Activated CD8-positive, alpha-beta T cell treated with anti-CD3 and anti-CD28 coated beads for 36 hours (primary cell): ENCODE measurements around the gene ITIH3. TPM values are rescaled to one million over a fixed set of nuclear protein-coding genes. Genes with fewer than 3 reads are reported as not detected.

Experiments
- ATAC-seq: fragments of 200-7000 bp; cut with Tn5 transposase; one replicate; pipeline ENCODE4 v1.10.0; 2021; ENCODE audit warnings: mild to moderate bottlenecking, moderate library complexity
- CTCF ChIA-PET: fragments of 350-600 bp; sonication (Branson Sonifier 250); formaldehyde crosslinking; loops from one replicate; lab custom pipeline; 2021; ENCODE audit warnings: antibody characterized with exemption; lab: Charles Lee
- POLR2A ChIA-PET: fragments of 350-600 bp; sonication (Branson Sonifier 250); formaldehyde crosslinking; loops from one replicate; lab custom pipeline; 2021; ENCODE audit warnings: antibody characterized with exemption; lab: Charles Lee
- DNase-seq: peaks from one replicate; pipeline ENCODE4 v3.0.0-alpha.2; 2020
- H3K27ac Mint-ChIP-seq: one replicate; pipeline ENCODE4 v1.8.0; 2021; ENCODE audit warnings: mild to moderate bottlenecking, mixed read lengths
- H3K27me3 Mint-ChIP-seq: one replicate; pipeline ENCODE4 v1.8.0; 2021; ENCODE audit warnings: mixed read lengths
- H3K36me3 Mint-ChIP-seq: one replicate; pipeline ENCODE4 v1.8.0; 2021; ENCODE audit warnings: low read depth, mixed read lengths
- H3K4me1 Mint-ChIP-seq: one replicate; pipeline ENCODE4 v1.8.0; 2021; ENCODE audit warnings: low read depth, mixed read lengths
- H3K4me3 Mint-ChIP-seq: one replicate; pipeline ENCODE4 v1.8.0; 2021; ENCODE audit warnings: mild to moderate bottlenecking, moderate library complexity, mixed read lengths
- H3K9me3 Mint-ChIP-seq: one replicate; pipeline ENCODE4 v1.8.0; 2021; ENCODE audit warnings: mixed read lengths
- intact Hi-C: fragments of 100-400 bp; cut with micrococcal nuclease; formaldehyde crosslinking; loops from one replicate; pipeline ENCODE4 v1.10.0; 2022
- total RNA-seq, 2 experiments: library from RNA; stranded (reverse); gene quantifications; one replicate each; pipeline ENCODE4 v1.2.3, GENCODE V29; 2021
- TF ChIP-seq, protein P1 (sequence below): fragments of 200-600 bp; IDR thresholded peaks from one replicate; pipeline ENCODE4 v1.8.0; 2022; ENCODE audit warnings: antibody characterized with exemption, mild to moderate bottlenecking

The ITIH3 gene
- total RNA-seq, 2 experiments from 2014 or later: not detected

DNA sequence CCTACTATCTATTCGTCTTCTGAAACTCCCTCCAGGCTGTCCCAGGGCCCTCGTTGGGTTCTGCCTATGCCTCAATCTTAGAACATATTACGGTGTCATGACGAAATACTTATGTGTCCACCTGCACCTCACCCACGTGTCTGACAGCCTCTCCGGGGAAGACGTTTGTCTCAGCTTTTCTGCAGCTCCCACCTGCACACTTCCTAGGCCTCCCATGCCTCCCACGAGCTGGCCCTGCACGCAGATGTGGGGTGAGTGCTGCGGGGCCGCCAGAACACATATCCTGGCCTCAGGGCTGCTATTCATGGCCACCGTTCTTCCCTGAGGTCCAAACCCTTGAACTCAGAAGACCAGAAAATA lies 47.4 kb downstream of the ITIH3 start:
- TF ChIP-seq, protein P1, sequence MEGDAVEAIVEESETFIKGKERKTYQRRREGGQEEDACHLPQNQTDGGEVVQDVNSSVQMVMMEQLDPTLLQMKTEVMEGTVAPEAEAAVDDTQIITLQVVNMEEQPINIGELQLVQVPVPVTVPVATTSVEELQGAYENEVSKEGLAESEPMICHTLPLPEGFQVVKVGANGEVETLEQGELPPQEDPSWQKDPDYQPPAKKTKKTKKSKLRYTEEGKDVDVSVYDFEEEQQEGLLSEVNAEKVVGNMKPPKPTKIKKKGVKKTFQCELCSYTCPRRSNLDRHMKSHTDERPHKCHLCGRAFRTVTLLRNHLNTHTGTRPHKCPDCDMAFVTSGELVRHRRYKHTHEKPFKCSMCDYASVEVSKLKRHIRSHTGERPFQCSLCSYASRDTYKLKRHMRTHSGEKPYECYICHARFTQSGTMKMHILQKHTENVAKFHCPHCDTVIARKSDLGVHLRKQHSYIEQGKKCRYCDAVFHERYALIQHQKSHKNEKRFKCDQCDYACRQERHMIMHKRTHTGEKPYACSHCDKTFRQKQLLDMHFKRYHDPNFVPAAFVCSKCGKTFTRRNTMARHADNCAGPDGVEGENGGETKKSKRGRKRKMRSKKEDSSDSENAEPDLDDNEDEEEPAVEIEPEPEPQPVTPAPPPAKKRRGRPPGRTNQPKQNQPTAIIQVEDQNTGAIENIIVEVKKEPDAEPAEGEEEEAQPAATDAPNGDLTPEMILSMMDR: no peak
- no peak overlapping the region for H3K4me3 Mint-ChIP-seq
- POLR2A ChIA-PET: no interaction called here
- no peaks in the 10 kb centered on the region for H3K9me3 Mint-ChIP-seq
- no peak for DNase-seq
- no peaks in the 10 kb centered on the region for H3K27me3 Mint-ChIP-seq
- CTCF ChIA-PET: interaction anchor here (1.2 to 1.7 kb wide), 2 partner anchors 8 to 21 kb away, joined by 3 to 5 read pairs; no protein-coding TSS in a partner anchor
- intact Hi-C loops: no loop called here
- no peak for ATAC-seq
- peaks cover 4% of the 10 kb centered on the region for H3K36me3 Mint-ChIP-seq
- peaks cover 22% of the 10 kb centered on the region for H3K4me1 Mint-ChIP-seq
- no peak overlapping the region for H3K27ac Mint-ChIP-seq

DNA sequence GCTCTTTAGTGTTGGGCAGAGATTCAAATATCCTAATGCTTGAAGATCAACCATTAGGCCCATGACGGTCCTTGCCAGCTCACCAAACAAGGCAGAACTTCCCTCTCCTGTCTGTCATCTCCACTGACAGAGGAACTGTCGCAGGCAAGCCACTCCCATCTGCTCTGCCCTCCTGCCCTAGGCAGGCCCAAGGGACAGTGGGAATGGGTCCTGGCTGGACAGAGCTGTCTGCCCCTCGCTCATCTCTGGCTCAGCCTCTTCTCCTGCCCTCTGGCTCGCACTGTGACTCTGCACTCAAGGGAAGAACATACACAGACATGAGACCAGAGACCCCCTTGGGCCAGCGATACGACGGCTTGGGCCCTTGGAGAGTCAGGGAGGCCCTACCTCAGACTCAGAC lies 47.8 kb downstream of the ITIH3 start:
- H3K27ac Mint-ChIP-seq: no peak overlapping the region
- no peak for ATAC-seq
- no peak overlapping the region for H3K4me3 Mint-ChIP-seq
- H3K9me3 Mint-ChIP-seq: no peaks in the 10 kb centered on the region
- TF ChIP-seq, protein P1: no peak
- peaks cover 22% of the 10 kb centered on the region for H3K4me1 Mint-ChIP-seq
- CTCF ChIA-PET: interaction anchor here (1.2 to 1.7 kb wide), 2 partner anchors 8 to 21 kb away, joined by 3 to 5 read pairs; no protein-coding TSS in a partner anchor
- no peaks in the 10 kb centered on the region for H3K27me3 Mint-ChIP-seq
- peaks cover 4% of the 10 kb centered on the region for H3K36me3 Mint-ChIP-seq
- POLR2A ChIA-PET: no interaction called here
- no peak for DNase-seq
- intact Hi-C loops: no loop called here

DNA sequence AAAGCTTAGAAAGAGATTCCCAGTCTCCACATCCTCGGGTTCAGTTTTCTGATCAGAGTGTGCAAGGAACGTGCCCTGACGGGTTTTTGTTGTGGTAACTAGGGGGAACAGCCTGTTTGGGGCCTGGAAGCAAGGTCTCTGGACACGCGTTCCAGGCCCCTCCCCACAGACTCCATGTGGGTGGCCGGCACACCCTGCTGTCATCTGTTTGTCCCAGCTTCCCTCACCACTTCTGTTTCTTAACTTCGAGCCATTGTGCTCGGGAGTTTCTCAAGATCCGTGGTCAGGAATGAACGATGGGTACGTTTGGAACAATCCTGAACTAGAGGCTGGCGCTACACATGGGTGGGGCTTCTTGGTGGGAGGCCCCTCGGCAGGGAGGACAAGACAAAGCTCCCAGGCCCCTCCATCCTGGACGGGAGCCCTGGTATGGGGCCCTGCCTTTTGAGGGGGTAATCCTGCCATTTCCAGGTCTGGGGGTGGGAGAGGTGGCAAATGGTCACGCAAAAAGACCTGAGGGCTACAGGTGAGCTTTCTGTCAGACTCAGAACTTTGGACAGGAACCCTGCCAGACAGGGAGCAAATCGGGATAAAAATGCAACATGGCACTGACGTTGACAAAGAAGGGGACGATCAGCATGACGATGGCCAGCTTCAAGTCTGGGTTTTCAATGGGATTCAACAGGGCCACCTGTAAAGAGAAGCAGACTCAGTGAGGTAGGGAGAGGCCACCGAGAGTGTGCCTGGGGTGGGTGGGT lies 48.7 kb downstream of the ITIH3 start:
- DNase-seq (no peak), ATAC-seq (no peak)
- TF ChIP-seq, protein P1: no peak
- no peak overlapping the region for H3K27ac Mint-ChIP-seq
- intact Hi-C loops: no loop called here
- peaks cover 13% of the 10 kb centered on the region for H3K4me1 Mint-ChIP-seq
- H3K27me3 Mint-ChIP-seq: no peaks in the 10 kb centered on the region
- ChIA-PET CTCF (interaction anchor here (0.8 kb wide), 1 partner anchor 92 kb away, joined by 3 read pairs; no protein-coding TSS in a partner anchor), POLR2A (interaction anchor here (0.5 kb wide), 1 partner anchor 208 kb away, joined by 3 read pairs; no protein-coding TSS in a partner anchor)
- H3K9me3 Mint-ChIP-seq: no peaks in the 10 kb centered on the region
- H3K4me3 Mint-ChIP-seq: no peak overlapping the region
- H3K36me3 Mint-ChIP-seq: peaks cover 4% of the 10 kb centered on the region

GRCh38 chr3:52843881-52844280 lies 49.3 kb downstream of the ITIH3 start:
- CTCF ChIA-PET: interaction anchor here (0.8 to 2.6 kb wide), 5 partner anchors 49 to 95 kb away, joined by 3 to 7 read pairs (median 3); no protein-coding TSS in a partner anchor
- peaks cover 8% of the 10 kb centered on the region for H3K4me1 Mint-ChIP-seq
- H3K36me3 Mint-ChIP-seq: peaks cover 4% of the 10 kb centered on the region
- intact Hi-C loops: no loop called here
- DNase-seq: no peak
- H3K27me3 Mint-ChIP-seq: no peaks in the 10 kb centered on the region
- H3K9me3 Mint-ChIP-seq: no peaks in the 10 kb centered on the region
- no peak overlapping the region for H3K4me3 Mint-ChIP-seq
- no peak overlapping the region for H3K27ac Mint-ChIP-seq
- TF ChIP-seq, protein P1: no peak
- POLR2A ChIA-PET: interaction anchor here (0.5 kb wide), 1 partner anchor 209 kb away, joined by 3 read pairs; no protein-coding TSS in a partner anchor
- ATAC-seq: no peak
